ENCODE results near the gene PLBD2.

The PLBD2 gene

GRCh38 chr12:113416091-113416754 is 57.8 kb downstream of the PLBD2 start:
- DNase-seq (ENCODE audit: low read depth), result no peak

- no peak for DNase-seq (ENCODE audit: low read depth)
Observed at GRCh38 chr12:113418213-113418879, 60.0 kb downstream of the PLBD2 start.

GRCh38 chr12:113420996-113421595 is 62.7 kb downstream of the PLBD2 start:
- DNase-seq (ENCODE audit: low read depth), result no peak

- peak; percentile 24 for DNase-seq (ENCODE audit: low read depth)
Observed at GRCh38 chr12:113422030-113422885, 63.9 kb downstream of the PLBD2 start, which contains the start of gene SDSL. SDSL (plus strand) TSS chr12:113422380; CDS start chr12:113427983, 5,603 bp downstream.

GRCh38 chr12:113422886-113423669 is 64.7 kb downstream of the PLBD2 start:
- no peak for DNase-seq (ENCODE audit: low read depth)

- no peak for DNase-seq (ENCODE audit: low read depth)
Observed at GRCh38 chr12:113424456-113424855, 66.1 kb downstream of the PLBD2 start.

- no peak for DNase-seq (ENCODE audit: low read depth)
Observed at GRCh38 chr12:113424915-113425823, 66.8 kb downstream of the PLBD2 start.

GRCh38 chr12:113425960-113426453 is 67.6 kb downstream of the PLBD2 start:
- no peak for DNase-seq (ENCODE audit: low read depth)

GRCh38 chr12:113427882-113428281 is 69.5 kb downstream of the PLBD2 start:
- DNase-seq (ENCODE audit: low read depth), result no peak

- DNase-seq (ENCODE audit: low read depth), result no peak
Observed at GRCh38 chr12:113428482-113428881, 70.1 kb downstream of the PLBD2 start.

- DNase-seq (ENCODE audit: low read depth), result no peak
Observed at GRCh38 chr12:113432986-113433385, 74.6 kb downstream of the PLBD2 start.

GRCh38 chr12:113435367-113435766 is 77.0 kb downstream of the PLBD2 start:
- DNase-seq (ENCODE audit: low read depth), result no peak

- no peak for DNase-seq (ENCODE audit: low read depth)
Observed at GRCh38 chr12:113436586-113436985, 78.2 kb downstream of the PLBD2 start.

- no peak for DNase-seq (ENCODE audit: low read depth)
Observed at GRCh38 chr12:113436993-113437728, 78.8 kb downstream of the PLBD2 start.

GRCh38 chr12:113437729-113438100 is 79.3 kb downstream of the PLBD2 start:
- DNase-seq (ENCODE audit: low read depth), result no peak

- DNase-seq (ENCODE audit: low read depth), result no peak
Observed at GRCh38 chr12:113438523-113439300, 80.3 kb downstream of the PLBD2 start.

GRCh38 chr12:113439301-113439597 is 80.9 kb downstream of the PLBD2 start:
- DNase-seq (ENCODE audit: low read depth), result no peak

- no peak for DNase-seq (ENCODE audit: low read depth)
Observed at GRCh38 chr12:113439606-113440030, 81.2 kb downstream of the PLBD2 start.

- no peak for DNase-seq (ENCODE audit: low read depth)
Observed at GRCh38 chr12:113440336-113440735, 81.9 kb downstream of the PLBD2 start.
